Measurements from ENCODE around the gene PDCD11.

The PDCD11 gene

DNA sequence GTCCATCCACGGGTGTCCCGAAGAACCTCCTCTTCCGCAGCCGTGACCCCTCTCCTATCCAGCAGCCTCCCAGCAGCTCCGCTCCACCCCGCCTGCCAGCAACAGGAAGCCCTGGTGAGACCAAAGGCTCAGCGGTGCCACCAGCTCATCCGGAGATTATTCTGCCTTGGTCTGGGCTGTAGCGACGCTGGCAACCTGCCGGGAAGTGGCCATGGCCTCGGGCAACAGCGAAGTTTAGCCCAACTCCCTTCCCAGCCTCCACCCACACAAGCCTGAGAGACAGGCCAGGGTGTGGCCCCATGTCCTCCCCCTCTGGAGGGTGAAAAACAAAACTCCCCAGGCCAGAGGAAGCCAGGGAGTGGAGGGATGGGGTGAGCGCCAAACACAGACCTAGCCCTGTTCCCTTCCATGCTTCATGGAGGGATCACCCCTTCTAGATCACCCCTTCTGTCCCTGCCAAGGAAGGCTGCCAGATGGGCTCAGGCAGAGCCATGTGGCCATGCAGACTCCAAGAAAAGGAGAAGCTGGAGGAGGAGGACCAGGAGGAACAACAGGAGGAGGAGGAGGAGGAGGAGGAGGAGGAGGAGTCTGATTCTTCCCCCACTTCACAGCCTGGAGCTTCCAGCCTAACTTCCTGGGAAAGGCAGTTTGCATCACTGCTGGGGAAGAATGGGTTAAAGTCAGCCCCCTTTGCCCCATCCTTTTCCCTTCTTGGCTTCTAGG, 54.8 kb downstream of the PDCD11 start (continued):
- TF ChIP-seq, protein P1, sequence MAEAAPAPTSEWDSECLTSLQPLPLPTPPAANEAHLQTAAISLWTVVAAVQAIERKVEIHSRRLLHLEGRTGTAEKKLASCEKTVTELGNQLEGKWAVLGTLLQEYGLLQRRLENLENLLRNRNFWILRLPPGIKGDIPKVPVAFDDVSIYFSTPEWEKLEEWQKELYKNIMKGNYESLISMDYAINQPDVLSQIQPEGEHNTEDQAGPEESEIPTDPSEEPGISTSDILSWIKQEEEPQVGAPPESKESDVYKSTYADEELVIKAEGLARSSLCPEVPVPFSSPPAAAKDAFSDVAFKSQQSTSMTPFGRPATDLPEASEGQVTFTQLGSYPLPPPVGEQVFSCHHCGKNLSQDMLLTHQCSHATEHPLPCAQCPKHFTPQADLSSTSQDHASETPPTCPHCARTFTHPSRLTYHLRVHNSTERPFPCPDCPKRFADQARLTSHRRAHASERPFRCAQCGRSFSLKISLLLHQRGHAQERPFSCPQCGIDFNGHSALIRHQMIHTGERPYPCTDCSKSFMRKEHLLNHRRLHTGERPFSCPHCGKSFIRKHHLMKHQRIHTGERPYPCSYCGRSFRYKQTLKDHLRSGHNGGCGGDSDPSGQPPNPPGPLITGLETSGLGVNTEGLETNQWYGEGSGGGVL (tag by site-specific recombination; IDR thresholded peaks at IDR 0.05) = peak; percentile 27; the same call in 1 of the 2 replicates
- TF ChIP-seq ZNF664 (tag by site-specific recombination; IDR thresholded peaks at IDR 0.05) = no peak
- TF ChIP-seq, protein P2, sequence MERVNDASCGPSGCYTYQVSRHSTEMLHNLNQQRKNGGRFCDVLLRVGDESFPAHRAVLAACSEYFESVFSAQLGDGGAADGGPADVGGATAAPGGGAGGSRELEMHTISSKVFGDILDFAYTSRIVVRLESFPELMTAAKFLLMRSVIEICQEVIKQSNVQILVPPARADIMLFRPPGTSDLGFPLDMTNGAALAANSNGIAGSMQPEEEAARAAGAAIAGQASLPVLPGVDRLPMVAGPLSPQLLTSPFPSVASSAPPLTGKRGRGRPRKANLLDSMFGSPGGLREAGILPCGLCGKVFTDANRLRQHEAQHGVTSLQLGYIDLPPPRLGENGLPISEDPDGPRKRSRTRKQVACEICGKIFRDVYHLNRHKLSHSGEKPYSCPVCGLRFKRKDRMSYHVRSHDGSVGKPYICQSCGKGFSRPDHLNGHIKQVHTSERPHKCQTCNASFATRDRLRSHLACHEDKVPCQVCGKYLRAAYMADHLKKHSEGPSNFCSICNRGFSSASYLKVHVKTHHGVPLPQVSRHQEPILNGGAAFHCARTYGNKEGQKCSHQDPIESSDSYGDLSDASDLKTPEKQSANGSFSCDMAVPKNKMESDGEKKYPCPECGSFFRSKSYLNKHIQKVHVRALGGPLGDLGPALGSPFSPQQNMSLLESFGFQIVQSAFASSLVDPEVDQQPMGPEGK (tag by site-specific recombination; IDR thresholded peaks at IDR 0.05) = peak; percentile 53; the same call in 1 of the 2 replicates
- TF ChIP-seq GLIS2 (tag by site-specific recombination; IDR thresholded peaks at IDR 0.05) = peak; percentile 23; the same call in 1 of the 2 replicates
- TF ChIP-seq, protein P3, sequence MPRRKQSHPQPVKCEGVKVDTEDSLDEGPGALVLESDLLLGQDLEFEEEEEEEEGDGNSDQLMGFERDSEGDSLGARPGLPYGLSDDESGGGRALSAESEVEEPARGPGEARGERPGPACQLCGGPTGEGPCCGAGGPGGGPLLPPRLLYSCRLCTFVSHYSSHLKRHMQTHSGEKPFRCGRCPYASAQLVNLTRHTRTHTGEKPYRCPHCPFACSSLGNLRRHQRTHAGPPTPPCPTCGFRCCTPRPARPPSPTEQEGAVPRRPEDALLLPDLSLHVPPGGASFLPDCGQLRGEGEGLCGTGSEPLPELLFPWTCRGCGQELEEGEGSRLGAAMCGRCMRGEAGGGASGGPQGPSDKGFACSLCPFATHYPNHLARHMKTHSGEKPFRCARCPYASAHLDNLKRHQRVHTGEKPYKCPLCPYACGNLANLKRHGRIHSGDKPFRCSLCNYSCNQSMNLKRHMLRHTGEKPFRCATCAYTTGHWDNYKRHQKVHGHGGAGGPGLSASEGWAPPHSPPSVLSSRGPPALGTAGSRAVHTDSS (tag by site-specific recombination; IDR thresholded peaks at IDR 0.05) = peak; percentile 67
- peak; percentile 68 for TF ChIP-seq EGR2 (tag by site-specific recombination; IDR thresholded peaks at IDR 0.05; ENCODE audit: low read depth)
- TF ChIP-seq ZNF394 (tag by site-specific recombination; IDR thresholded peaks at IDR 0.05; ENCODE audit: borderline replicate concordance) = peak; percentile 69; the same call in 1 of the 2 replicates
- TF ChIP-seq, protein P4, sequence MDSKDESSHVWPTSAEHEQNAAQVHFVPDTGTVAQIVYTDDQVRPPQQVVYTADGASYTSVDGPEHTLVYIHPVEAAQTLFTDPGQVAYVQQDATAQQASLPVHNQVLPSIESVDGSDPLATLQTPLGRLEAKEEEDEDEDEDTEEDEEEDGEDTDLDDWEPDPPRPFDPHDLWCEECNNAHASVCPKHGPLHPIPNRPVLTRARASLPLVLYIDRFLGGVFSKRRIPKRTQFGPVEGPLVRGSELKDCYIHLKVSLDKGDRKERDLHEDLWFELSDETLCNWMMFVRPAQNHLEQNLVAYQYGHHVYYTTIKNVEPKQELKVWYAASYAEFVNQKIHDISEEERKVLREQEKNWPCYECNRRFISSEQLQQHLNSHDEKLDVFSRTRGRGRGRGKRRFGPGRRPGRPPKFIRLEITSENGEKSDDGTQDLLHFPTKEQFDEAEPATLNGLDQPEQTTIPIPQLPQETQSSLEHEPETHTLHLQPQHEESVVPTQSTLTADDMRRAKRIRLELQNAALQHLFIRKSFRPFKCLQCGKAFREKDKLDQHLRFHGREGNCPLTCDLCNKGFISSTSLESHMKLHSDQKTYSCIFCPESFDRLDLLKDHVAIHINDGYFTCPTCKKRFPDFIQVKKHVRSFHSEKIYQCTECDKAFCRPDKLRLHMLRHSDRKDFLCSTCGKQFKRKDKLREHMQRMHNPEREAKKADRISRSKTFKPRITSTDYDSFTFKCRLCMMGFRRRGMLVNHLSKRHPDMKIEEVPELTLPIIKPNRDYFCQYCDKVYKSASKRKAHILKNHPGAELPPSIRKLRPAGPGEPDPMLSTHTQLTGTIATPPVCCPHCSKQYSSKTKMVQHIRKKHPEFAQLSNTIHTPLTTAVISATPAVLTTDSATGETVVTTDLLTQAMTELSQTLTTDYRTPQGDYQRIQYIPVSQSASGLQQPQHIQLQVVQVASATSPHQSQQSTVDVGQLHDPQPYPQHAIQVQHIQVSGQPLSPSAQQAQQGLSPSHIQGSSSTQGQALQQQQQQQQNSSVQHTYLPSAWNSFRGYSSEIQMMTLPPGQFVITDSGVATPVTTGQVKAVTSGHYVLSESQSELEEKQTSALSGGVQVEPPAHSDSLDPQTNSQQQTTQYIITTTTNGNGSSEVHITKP (tag by site-specific recombination; IDR thresholded peaks at IDR 0.05) = peak; percentile 77

DNA sequence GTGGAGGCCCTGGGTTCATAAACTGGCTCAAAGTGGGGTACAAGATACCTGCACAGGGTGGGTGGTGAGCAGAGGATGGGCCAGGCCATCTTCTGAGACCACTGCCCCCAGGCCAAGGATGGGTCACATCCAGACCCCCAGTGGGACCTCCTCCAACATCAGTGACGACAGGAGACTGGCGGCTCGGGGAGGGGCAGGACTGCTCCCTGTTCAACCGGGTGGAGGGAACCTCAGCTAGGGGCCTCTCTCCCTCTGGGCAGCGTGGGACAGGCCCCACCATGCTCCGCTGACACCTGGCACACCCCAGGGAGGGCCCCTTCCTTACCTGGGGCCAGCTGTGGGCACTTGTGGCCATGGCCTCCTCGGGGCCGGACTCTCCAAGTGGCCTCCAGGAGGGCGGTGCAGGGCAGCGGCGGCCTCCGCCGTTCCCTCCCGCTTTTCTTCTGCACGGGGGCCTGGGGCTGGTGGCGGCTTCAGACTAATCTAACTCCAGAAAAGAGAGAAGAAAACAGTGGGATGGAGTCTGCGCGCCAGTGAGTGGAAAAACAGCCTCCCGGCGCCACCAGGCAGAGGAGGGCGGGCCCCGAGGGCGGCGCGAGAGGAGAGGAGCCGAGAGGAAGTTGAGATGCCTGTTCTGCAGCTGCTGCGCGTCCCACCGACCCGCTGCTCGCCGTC, 55.5 kb downstream of the PDCD11 start, which contains the start of gene CALHM2:
Gene CALHM2, minus strand, starts transcription at position 540 of the 675 bp plus-strand sequence. CDS start 2,429 bp downstream, outside the sequence.
- POLR2A ChIA-PET = interaction anchor here (1.1 to 1.9 kb wide), 3 partner anchors 14 to 84 kb away, joined by 3 to 5 read pairs (median 4); partner anchors contain the start of gene TAF5
- H3K4me3 ChIP-seq (ENCODE audit: low read depth, low read length) = peak within 1 kb of the TSS; percentile 60
- H3K27ac ChIP-seq (ENCODE audit: extremely low read depth, low read depth, low read length) = peak within 1 kb of the TSS; percentile 77
- H3K9me3 ChIP-seq (ENCODE audit: control insufficient read depth, insufficient read depth, low read depth, low read length) = no peaks in the 10 kb centered on the region
- H3K36me3 ChIP-seq (ENCODE audit: control insufficient read depth in 2 of 2, insufficient read depth in 1 of 2, low read length in 2 of 2) = peaks cover 5 to 32% of the 10 kb centered on the region in 2 experiments; a peak in 2 of 3 replicates
- peaks cover 9% of the 10 kb centered on the region for H3K4me1 ChIP-seq (ENCODE audit: control insufficient read depth, insufficient read depth, low read length)
- CTCF ChIA-PET = interaction anchor here (1.1 to 1.5 kb wide), 2 partner anchors 24 to 31 kb away, joined by 3 to 7 read pairs; no protein-coding TSS in a partner anchor
- no peak for TF ChIP-seq ZNF660 (tag by site-specific recombination; IDR thresholded peaks at IDR 0.05)
- no peak for TF ChIP-seq ZNF324 (tag by site-specific recombination; IDR thresholded peaks at IDR 0.05)
- TF ChIP-seq, protein P5, sequence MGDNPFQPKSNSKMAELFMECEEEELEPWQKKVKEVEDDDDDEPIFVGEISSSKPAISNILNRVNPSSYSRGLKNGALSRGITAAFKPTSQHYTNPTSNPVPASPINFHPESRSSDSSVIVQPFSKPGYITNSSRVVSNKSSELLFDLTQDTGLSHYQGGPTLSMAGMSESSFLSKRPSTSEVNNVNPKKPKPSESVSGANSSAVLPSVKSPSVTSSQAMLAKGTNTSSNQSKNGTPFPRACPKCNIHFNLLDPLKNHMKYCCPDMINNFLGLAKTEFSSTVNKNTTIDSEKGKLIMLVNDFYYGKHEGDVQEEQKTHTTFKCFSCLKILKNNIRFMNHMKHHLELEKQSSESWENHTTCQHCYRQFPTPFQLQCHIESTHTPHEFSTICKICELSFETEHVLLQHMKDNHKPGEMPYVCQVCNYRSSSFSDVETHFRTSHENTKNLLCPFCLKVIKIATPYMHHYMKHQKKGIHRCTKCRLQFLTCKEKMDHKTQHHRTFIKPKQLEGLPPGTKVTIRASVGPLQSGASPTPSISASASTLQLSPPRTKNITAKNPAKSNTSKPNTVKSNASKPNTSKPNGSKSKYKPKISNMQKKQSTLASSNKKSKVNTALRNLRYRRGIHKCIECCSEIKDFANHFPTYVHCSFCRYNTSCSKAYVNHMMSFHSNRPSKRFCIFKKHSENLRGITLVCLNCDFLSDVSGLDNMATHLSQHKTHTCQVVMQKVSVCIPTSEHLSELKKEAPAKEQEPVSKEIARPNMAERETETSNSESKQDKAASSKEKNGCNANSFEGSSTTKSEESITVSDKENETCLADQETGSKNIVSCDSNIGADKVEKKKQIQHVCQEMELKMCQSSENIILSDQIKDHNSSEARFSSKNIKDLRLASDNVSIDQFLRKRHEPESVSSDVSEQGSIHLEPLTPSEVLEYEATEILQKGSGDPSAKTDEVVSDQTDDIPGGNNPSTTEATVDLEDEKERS (tag by site-specific recombination; IDR thresholded peaks at IDR 0.05) = no peak
- 0 out of 2 replicates have a peak, but pooled peaks have one; percentile 11 for TF ChIP-seq ZIC2 (tag by site-specific recombination; IDR thresholded peaks at IDR 0.05)
- TF ChIP-seq GLIS2 (tag by site-specific recombination; IDR thresholded peaks at IDR 0.05) = peak; percentile 10; the same call in 1 of the 2 replicates
- TF ChIP-seq, protein P6, sequence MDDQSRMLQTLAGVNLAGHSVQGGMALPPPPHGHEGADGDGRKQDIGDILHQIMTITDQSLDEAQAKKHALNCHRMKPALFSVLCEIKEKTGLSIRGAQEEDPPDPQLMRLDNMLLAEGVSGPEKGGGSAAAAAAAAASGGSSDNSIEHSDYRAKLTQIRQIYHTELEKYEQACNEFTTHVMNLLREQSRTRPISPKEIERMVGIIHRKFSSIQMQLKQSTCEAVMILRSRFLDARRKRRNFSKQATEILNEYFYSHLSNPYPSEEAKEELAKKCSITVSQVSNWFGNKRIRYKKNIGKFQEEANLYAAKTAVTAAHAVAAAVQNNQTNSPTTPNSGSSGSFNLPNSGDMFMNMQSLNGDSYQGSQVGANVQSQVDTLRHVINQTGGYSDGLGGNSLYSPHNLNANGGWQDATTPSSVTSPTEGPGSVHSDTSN (CRISPR knock-in tag; IDR thresholded peaks at IDR 0.05) = 0 out of 2 replicates have a peak, but pooled peaks have one; percentile 21
- TF ChIP-seq ZNF19 (tag by site-specific recombination; IDR thresholded peaks at IDR 0.05; ENCODE audit: low read depth) = no peak
- TF ChIP-seq ZNF112 (tag by site-specific recombination; IDR thresholded peaks at IDR 0.05) = no peak
- TF ChIP-seq ZFP69B (tag by site-specific recombination; IDR thresholded peaks at IDR 0.05) = no peak
- TF ChIP-seq ZNF223 (tag by site-specific recombination; IDR thresholded peaks at IDR 0.05) = no peak
- peak; percentile 41; the same call in 1 of the 2 replicates for TF ChIP-seq GLIS1 (tag by site-specific recombination; IDR thresholded peaks at IDR 0.05)
- no peak for TF ChIP-seq ZNF777 (tag by site-specific recombination; IDR thresholded peaks at IDR 0.05; ENCODE audit: borderline replicate concordance)
- TF ChIP-seq ZNF548 (tag by site-specific recombination; IDR thresholded peaks at IDR 0.05) = no peak
